ENCODE results near the gene MC3R.
"Not testable (repeated sequence)": the region's sequence is repeated elsewhere in the genome, so short reads cannot be mapped to it uniquely, and the experiment has no call there.

The MC3R gene

GRCh38 chr20:56221186-56221585 lies 27.3 kb upstream of the MC3R start:
- H3K36me3 ChIP-seq (ENCODE audit: control insufficient read depth, low read depth, low read length); H3K4me1 ChIP-seq (ENCODE audit: control insufficient read depth, low read depth, low read length); H3K27me3 ChIP-seq (ENCODE audit: control insufficient read depth, insufficient read depth, low read length); H3K27ac ChIP-seq (ENCODE audit: low read length); H3K4me3 ChIP-seq (ENCODE audit: low read length); H3K9ac ChIP-seq (ENCODE audit: low read length): not testable (repeated sequence)
- peaks cover 71% of the 10 kb centered on the region for H3K9me3 ChIP-seq (ENCODE audit: control insufficient read depth, low read depth, low read length)

GRCh38 chr20:56222201-56222600 lies 26.3 kb upstream of the MC3R start:
- H3K9me3 ChIP-seq (ENCODE audit: control insufficient read depth, low read depth, low read length), result peaks cover 78% of the 10 kb centered on the region

GRCh38 chr20:56222945-56223344 lies 25.6 kb upstream of the MC3R start:
- no peak overlapping the region for H3K27ac ChIP-seq (ENCODE audit: low read length)
- H3K9ac ChIP-seq (ENCODE audit: low read length), result no peak overlapping the region
- H3K9me3 ChIP-seq (ENCODE audit: control insufficient read depth, low read depth, low read length), result peaks cover 75% of the 10 kb centered on the region

More at GRCh38 chr20:56222201-56222600, 26.3 kb upstream of the MC3R start:
- no peaks in the 10 kb centered on the region for H3K4me1 ChIP-seq (ENCODE audit: control insufficient read depth, low read depth, low read length)
- H3K9ac ChIP-seq (ENCODE audit: low read length), result no peak overlapping the region
- H3K27me3 ChIP-seq (ENCODE audit: control insufficient read depth, insufficient read depth, low read length), result no peaks in the 10 kb centered on the region
- no peak overlapping the region for H3K27ac ChIP-seq (ENCODE audit: low read length)
- no peaks in the 10 kb centered on the region for H3K36me3 ChIP-seq (ENCODE audit: control insufficient read depth, low read depth, low read length)
- no peak overlapping the region for H3K4me3 ChIP-seq (ENCODE audit: low read length)

GRCh38 chr20:56223352-56223751 lies 25.2 kb upstream of the MC3R start:
- Histone ChIP-seq H3K27me3 (ENCODE audit: control insufficient read depth, insufficient read depth, low read length) (no peaks in the 10 kb centered on the region), H3K36me3 (ENCODE audit: control insufficient read depth, low read depth, low read length) (no peaks in the 10 kb centered on the region), H3K4me1 (ENCODE audit: control insufficient read depth, low read depth, low read length) (no peaks in the 10 kb centered on the region), H3K4me3 (ENCODE audit: low read length) (no peak overlapping the region), H3K9ac (ENCODE audit: low read length) (no peak overlapping the region), H3K27ac (ENCODE audit: low read length) (no peak overlapping the region), H3K9me3 (ENCODE audit: control insufficient read depth, low read depth, low read length) (peaks cover 74% of the 10 kb centered on the region)

More at GRCh38 chr20:56222945-56223344, 25.6 kb upstream of the MC3R start:
- Histone ChIP-seq H3K36me3 (ENCODE audit: control insufficient read depth, low read depth, low read length) (no peaks in the 10 kb centered on the region), H3K4me3 (ENCODE audit: low read length) (no peak overlapping the region), H3K4me1 (ENCODE audit: control insufficient read depth, low read depth, low read length) (no peaks in the 10 kb centered on the region), H3K27me3 (ENCODE audit: control insufficient read depth, insufficient read depth, low read length) (no peaks in the 10 kb centered on the region)

- Histone ChIP-seq H3K9ac (ENCODE audit: low read length) (no peak overlapping the region), H3K4me3 (ENCODE audit: low read length) (no peak overlapping the region), H3K36me3 (ENCODE audit: control insufficient read depth, low read depth, low read length) (no peaks in the 10 kb centered on the region), H3K9me3 (ENCODE audit: control insufficient read depth, low read depth, low read length) (peaks cover 58% of the 10 kb centered on the region), H3K27ac (ENCODE audit: low read length) (no peak overlapping the region), H3K27me3 (ENCODE audit: control insufficient read depth, insufficient read depth, low read length) (no peaks in the 10 kb centered on the region), H3K4me1 (ENCODE audit: control insufficient read depth, low read depth, low read length) (no peaks in the 10 kb centered on the region)
These were observed 20.5 kb upstream of the MC3R start for GRCh38 chr20:56228021-56228420.

- Histone ChIP-seq H3K36me3 (ENCODE audit: control insufficient read depth, low read depth, low read length) (no peaks in the 10 kb centered on the region), H3K4me1 (ENCODE audit: control insufficient read depth, low read depth, low read length) (no peaks in the 10 kb centered on the region), H3K4me3 (ENCODE audit: low read length) (no peak overlapping the region), H3K9me3 (ENCODE audit: control insufficient read depth, low read depth, low read length) (peaks cover 51% of the 10 kb centered on the region), H3K27ac (ENCODE audit: low read length) (no peak overlapping the region), H3K9ac (ENCODE audit: low read length) (no peak overlapping the region), H3K27me3 (ENCODE audit: control insufficient read depth, insufficient read depth, low read length) (no peaks in the 10 kb centered on the region)
These were observed 18.7 kb upstream of the MC3R start for GRCh38 chr20:56229812-56230211.

GRCh38 chr20:56234110-56234509 lies 14.4 kb upstream of the MC3R start:
- H3K4me1 ChIP-seq (ENCODE audit: control insufficient read depth, low read depth, low read length), result no peaks in the 10 kb centered on the region
- no peak overlapping the region for H3K9ac ChIP-seq (ENCODE audit: low read length)
- no peak overlapping the region for H3K27ac ChIP-seq (ENCODE audit: low read length)
- no peak overlapping the region for H3K4me3 ChIP-seq (ENCODE audit: low read length)
- H3K27me3 ChIP-seq (ENCODE audit: control insufficient read depth, insufficient read depth, low read length), result no peaks in the 10 kb centered on the region
- peaks cover 56% of the 10 kb centered on the region for H3K9me3 ChIP-seq (ENCODE audit: control insufficient read depth, low read depth, low read length)
- no peaks in the 10 kb centered on the region for H3K36me3 ChIP-seq (ENCODE audit: control insufficient read depth, low read depth, low read length)

GRCh38 chr20:56237335-56237734 lies 11.2 kb upstream of the MC3R start:
- no peaks in the 10 kb centered on the region for H3K4me1 ChIP-seq (ENCODE audit: control insufficient read depth, low read depth, low read length)
- H3K9me3 ChIP-seq (ENCODE audit: control insufficient read depth, low read depth, low read length), result peaks cover 47% of the 10 kb centered on the region
- H3K27me3 ChIP-seq (ENCODE audit: control insufficient read depth, insufficient read depth, low read length), result no peaks in the 10 kb centered on the region
- no peak overlapping the region for H3K27ac ChIP-seq (ENCODE audit: low read length)
- H3K36me3 ChIP-seq (ENCODE audit: control insufficient read depth, low read depth, low read length), result no peaks in the 10 kb centered on the region
- no peak overlapping the region for H3K9ac ChIP-seq (ENCODE audit: low read length)
- no peak overlapping the region for H3K4me3 ChIP-seq (ENCODE audit: low read length)

GRCh38 chr20:56244259-56244658 lies 4.3 kb upstream of the MC3R start:
- Histone ChIP-seq H3K27me3 (ENCODE audit: control insufficient read depth, insufficient read depth, low read length) (peaks cover 11% of the 10 kb centered on the region), H3K36me3 (ENCODE audit: control insufficient read depth, low read depth, low read length) (no peaks in the 10 kb centered on the region), H3K27ac (ENCODE audit: low read length) (no peak overlapping the region), H3K4me3 (ENCODE audit: low read length) (no peak overlapping the region), H3K9me3 (ENCODE audit: control insufficient read depth, low read depth, low read length) (peaks cover 46% of the 10 kb centered on the region), H3K4me1 (ENCODE audit: control insufficient read depth, low read depth, low read length) (no peaks in the 10 kb centered on the region), H3K9ac (ENCODE audit: low read length) (no peak overlapping the region)

GRCh38 chr20:56245761-56246160 lies 2.8 kb upstream of the MC3R start:
- Histone ChIP-seq H3K36me3 (ENCODE audit: control insufficient read depth, low read depth, low read length) (no peaks in the 10 kb centered on the region), H3K4me3 (ENCODE audit: low read length) (no peak overlapping the region), H3K27me3 (ENCODE audit: control insufficient read depth, insufficient read depth, low read length) (peaks cover 12% of the 10 kb centered on the region), H3K9ac (ENCODE audit: low read length) (no peak overlapping the region), H3K9me3 (ENCODE audit: control insufficient read depth, low read depth, low read length) (peaks cover 48% of the 10 kb centered on the region), H3K4me1 (ENCODE audit: control insufficient read depth, low read depth, low read length) (no peaks in the 10 kb centered on the region), H3K27ac (ENCODE audit: low read length) (no peak overlapping the region)

- Histone ChIP-seq H3K9me3 (ENCODE audit: control insufficient read depth, low read depth, low read length) (peaks cover 54% of the 10 kb centered on the region), H3K4me1 (ENCODE audit: control insufficient read depth, low read depth, low read length) (no peaks in the 10 kb centered on the region), H3K27ac (ENCODE audit: low read length) (no peak overlapping the region), H3K36me3 (ENCODE audit: control insufficient read depth, low read depth, low read length) (no peaks in the 10 kb centered on the region), H3K9ac (ENCODE audit: low read length) (no peak overlapping the region), H3K4me3 (ENCODE audit: low read length) (no peak overlapping the region), H3K27me3 (ENCODE audit: control insufficient read depth, insufficient read depth, low read length) (peaks cover 12% of the 10 kb centered on the region)
These were observed 868 bp downstream of the MC3R start for GRCh38 chr20:56249244-56249955.

- Histone ChIP-seq H3K4me1 (ENCODE audit: control insufficient read depth, low read depth, low read length) (no peaks in the 10 kb centered on the region), H3K27me3 (ENCODE audit: control insufficient read depth, insufficient read depth, low read length) (peaks cover 12% of the 10 kb centered on the region)
These were observed 1.4 kb downstream of the MC3R start for GRCh38 chr20:56249956-56250355.

More at GRCh38 chr20:56249956-56250355, 1.4 kb downstream of the MC3R start:
- Histone ChIP-seq H3K4me3 (ENCODE audit: low read length) (no peak overlapping the region), H3K36me3 (ENCODE audit: control insufficient read depth, low read depth, low read length) (no peaks in the 10 kb centered on the region), H3K9ac (ENCODE audit: low read length) (no peak overlapping the region), H3K27ac (ENCODE audit: low read length) (no peak overlapping the region), H3K9me3 (ENCODE audit: control insufficient read depth, low read depth, low read length) (peaks cover 52% of the 10 kb centered on the region)

All from iPS-18a (cell line).